Gastroesophageal sphincter (tissue), 3 donors: ENCODE data around the gene GSG1L.

Experiments used
- CTCF ChIP-seq, 4 experiments: fragments of 200-600 bp in 2 of 4; fragments of 450-650 bp in 2 of 4; sonication (generic) in 1 of 4; IDR thresholded peaks; one replicate each; pipeline ENCODE4 v1.5.1; 2017 to 2019; ENCODE audit warnings: antibody characterized with exemption in 4 of 4, mild to moderate bottlenecking in 2 of 4, moderate library complexity in 2 of 4
- EP300 ChIP-seq: sonication (generic); formaldehyde crosslinking; IDR thresholded peaks from one replicate; pipeline ENCODE4 v1.6.1; 2017; ENCODE audit warnings: antibody characterized with exemption, mild to moderate bottlenecking
- POLR2A ChIP-seq, 2 donors: fragments of 450-650 bp; IDR thresholded peaks; one replicate each; pipeline ENCODE4 v1.6.1; 2017; ENCODE audit warnings: antibody characterized with exemption in 2 of 2, mild to moderate bottlenecking in 2 of 2, moderate library complexity in 1 of 2
- POLR2AphosphoS5 ChIP-seq: sonication (generic); formaldehyde crosslinking; IDR thresholded peaks from one replicate; pipeline ENCODE4 v1.6.1; 2017; ENCODE audit warnings: antibody characterized with exemption

DNA sequence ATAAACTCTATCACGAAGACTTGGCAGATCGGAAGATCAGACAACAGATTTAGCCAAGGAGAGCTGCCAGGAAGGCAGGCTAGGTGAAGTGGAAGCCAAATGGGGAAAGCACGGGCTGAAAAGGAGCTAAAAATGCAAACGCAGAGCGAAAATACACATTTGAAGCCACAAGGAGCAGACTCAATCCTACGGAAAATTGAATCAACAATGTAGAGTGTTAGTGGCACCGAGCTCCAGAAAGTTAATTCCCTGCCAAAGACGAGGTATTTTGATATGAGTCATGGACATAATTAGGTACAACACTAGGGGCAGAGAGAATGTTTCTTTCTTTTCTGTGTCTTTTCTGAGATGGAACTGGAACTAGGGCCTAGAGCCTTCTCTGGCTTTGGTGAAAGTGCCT is 20.7 kb downstream of the GSG1L start:
- TF ChIP-seq CTCF (IDR thresholded peaks at IDR 0.05) (peak in 1 of 4 experiments; percentile 43), POLR2A (IDR thresholded peaks at IDR 0.05) (no peak), POLR2AphosphoS5 (peak; percentile 38), EP300 (no peak)
